ENCODE measurements around the gene NR2F1. TPM values are rescaled to one million over a fixed set of nuclear protein-coding genes. Genes with fewer than 3 reads are reported as not detected.

The NR2F1 gene
- total RNA-seq, 2 donors from 2014 or later: 0.22 TPM; not detected in 1

DNA sequence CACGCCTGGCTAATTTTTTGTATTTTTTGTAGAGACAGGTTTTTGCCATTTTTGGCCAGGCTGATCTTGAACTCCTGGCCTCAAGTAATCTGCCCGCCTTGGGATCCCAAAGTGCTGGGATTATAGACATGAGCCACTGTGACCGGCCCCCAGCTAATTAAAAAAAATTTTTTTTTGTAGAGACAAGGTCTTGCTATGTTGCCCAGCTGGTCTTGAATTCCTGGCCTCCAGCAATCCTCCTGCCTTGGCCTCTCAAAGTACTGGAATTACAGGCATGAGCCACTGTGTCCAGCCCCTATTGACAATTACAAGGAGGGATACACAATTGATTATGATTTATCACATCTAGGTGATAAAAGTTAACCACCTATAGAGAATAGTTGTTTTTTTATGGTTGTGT lies 59.5 kb downstream of the NR2F1 start:
- Mint-ChIP-seq H3K36me3 (ENCODE audit: low read depth) (no peaks in the 10 kb centered on the region), H3K4me1 (peaks cover 8% of the 10 kb centered on the region), H3K27me3 (ENCODE audit: insufficient read depth) (no peaks in the 10 kb centered on the region), H3K4me3 (no peak overlapping the region), H3K9me3 (no peaks in the 10 kb centered on the region), H3K27ac (no peak overlapping the region)
- Histone ChIP-seq H3K27ac (ENCODE audit: low read depth, low read length) (no peak overlapping the region), H3K36me3 (ENCODE audit: control insufficient read depth, insufficient read depth, low read length) (no peaks in the 10 kb centered on the region), H3K9ac (ENCODE audit: extremely low read depth, low read length, poor library complexity, severe bottlenecking) (no peak overlapping the region), H3K4me1 (ENCODE audit: control insufficient read depth, insufficient read depth, low read length) (peaks cover 3% of the 10 kb centered on the region), H3K27me3 (ENCODE audit: control insufficient read depth, insufficient read depth, low read length, poor library complexity, severe bottlenecking) (no peaks in the 10 kb centered on the region), H3K4me3 (ENCODE audit: low read length) (no peak overlapping the region), H3K9me3 (ENCODE audit: control insufficient read depth, low read length) (no peaks in the 10 kb centered on the region)
- TF ChIP-seq, protein P1, sequence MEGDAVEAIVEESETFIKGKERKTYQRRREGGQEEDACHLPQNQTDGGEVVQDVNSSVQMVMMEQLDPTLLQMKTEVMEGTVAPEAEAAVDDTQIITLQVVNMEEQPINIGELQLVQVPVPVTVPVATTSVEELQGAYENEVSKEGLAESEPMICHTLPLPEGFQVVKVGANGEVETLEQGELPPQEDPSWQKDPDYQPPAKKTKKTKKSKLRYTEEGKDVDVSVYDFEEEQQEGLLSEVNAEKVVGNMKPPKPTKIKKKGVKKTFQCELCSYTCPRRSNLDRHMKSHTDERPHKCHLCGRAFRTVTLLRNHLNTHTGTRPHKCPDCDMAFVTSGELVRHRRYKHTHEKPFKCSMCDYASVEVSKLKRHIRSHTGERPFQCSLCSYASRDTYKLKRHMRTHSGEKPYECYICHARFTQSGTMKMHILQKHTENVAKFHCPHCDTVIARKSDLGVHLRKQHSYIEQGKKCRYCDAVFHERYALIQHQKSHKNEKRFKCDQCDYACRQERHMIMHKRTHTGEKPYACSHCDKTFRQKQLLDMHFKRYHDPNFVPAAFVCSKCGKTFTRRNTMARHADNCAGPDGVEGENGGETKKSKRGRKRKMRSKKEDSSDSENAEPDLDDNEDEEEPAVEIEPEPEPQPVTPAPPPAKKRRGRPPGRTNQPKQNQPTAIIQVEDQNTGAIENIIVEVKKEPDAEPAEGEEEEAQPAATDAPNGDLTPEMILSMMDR (conservative IDR thresholded peaks at IDR 0.05): no peak
- DNase-seq: no peak
- 90 to 93% methylated on average over 2 to 3 of the region's 3 CpGs for WGBS, 2 experiments (ENCODE audit: insufficient coverage in 1 of 2, insufficient read length in 1 of 2)

Other genes starting within 250 kb of the NR2F1 start
- gene NR2F1-AS1, start 2.0 kb upstream of the NR2F1 start, total RNA-seq: 1 to 10 TPM; 1.4 to 3.3 TPM
- gene POU5F2, start 158.4 kb downstream of the NR2F1 start, total RNA-seq: under 1 TPM; 0.40 to 0.84 TPM

All from endodermal cell (in vitro differentiated cells).